Fibroblast of lung (primary cell): ENCODE results near the gene GAS2L1.

Source experiments
- EZH2 ChIP-seq: IDR thresholded peaks from 2 replicates; pipeline ENCODE4 v1.5.1; 2012; ENCODE audit warnings: low read length, control low read depth, mild to moderate bottlenecking; ENCODE audit errors: missing control alignments
- TF ChIP-seq, protein P1 (sequence below), 2 donors: IDR thresholded peaks in 1 of 2; conservative IDR thresholded peaks in 1 of 2; 1 replicate in 1 of 2; 2 replicates in 1 of 2; pipeline ENCODE4 v1.5.1; 2011 to 2012; ENCODE audit warnings: low read length in 2 of 2, control low read depth in 1 of 2, inconsistent platforms in 1 of 2, low read depth in 1 of 2, mild to moderate bottlenecking in 1 of 2

DNA sequence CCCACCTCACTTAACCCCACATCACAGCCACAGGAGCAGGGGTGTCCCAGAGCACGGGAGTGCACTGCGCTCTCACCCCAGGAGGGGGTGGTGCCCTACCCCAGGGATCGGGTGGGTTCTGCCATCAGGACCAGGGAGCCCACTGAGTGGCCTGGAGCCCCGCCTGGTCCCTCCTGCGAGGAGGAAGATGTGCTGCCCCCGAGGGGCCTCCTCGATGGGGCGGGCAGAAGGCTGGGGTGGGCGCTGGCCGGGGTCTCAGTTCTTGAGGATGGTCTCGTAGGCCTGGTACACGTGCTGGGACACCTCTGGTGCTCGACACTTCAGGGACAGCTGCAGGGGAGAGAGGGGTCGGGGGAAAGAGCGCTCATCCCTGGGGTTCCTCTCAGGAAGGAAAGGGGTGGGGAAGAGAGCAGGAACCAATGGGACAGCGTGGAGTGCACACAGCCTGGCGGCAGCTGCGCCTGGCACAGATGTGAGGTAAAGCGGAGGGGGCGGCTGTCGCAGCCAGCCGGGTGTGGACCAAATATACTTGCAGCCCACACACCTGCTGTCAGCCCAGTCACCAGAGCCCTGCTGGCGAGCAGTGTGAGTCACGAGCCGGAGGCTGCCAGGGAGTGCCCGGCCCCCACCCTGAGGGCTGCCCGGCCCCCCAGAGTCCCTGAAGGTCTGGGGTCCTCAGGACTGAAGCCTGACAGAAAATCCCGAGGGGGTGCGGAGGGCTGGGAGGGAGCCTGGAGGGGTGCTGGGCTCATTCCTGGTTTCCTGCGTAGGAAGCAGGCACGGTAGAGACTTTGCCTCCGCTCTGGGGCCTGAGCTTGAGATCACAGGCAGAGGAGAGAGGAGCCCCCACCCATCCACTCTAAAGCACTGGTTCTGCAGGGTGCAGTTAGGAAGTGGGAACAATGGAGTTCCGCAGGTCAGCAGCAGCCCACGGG, 22.4 kb downstream of the GAS2L1 start:
- TF ChIP-seq, protein P1, sequence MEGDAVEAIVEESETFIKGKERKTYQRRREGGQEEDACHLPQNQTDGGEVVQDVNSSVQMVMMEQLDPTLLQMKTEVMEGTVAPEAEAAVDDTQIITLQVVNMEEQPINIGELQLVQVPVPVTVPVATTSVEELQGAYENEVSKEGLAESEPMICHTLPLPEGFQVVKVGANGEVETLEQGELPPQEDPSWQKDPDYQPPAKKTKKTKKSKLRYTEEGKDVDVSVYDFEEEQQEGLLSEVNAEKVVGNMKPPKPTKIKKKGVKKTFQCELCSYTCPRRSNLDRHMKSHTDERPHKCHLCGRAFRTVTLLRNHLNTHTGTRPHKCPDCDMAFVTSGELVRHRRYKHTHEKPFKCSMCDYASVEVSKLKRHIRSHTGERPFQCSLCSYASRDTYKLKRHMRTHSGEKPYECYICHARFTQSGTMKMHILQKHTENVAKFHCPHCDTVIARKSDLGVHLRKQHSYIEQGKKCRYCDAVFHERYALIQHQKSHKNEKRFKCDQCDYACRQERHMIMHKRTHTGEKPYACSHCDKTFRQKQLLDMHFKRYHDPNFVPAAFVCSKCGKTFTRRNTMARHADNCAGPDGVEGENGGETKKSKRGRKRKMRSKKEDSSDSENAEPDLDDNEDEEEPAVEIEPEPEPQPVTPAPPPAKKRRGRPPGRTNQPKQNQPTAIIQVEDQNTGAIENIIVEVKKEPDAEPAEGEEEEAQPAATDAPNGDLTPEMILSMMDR (conservative IDR thresholded peaks at IDR 0.05 in 1 of 2, IDR thresholded peaks at IDR 0.05 in 1 of 2; ENCODE audit: low read depth in 1 of 2, low read length in 2 of 2), result no peak
- TF ChIP-seq EZH2, result no peak
